Measurements from ENCODE around the gene ZNF621. TPM values are rescaled to one million over a fixed set of nuclear protein-coding genes. Genes with fewer than 3 reads are reported as not detected.

Gene ZNF621
- total and polyA plus RNA-seq, 9 of the 15 experiments (the other 6 are each of a cell fraction or from before 2014, with no cell fraction given), result 4.7 to 28.9 (median 20.6) TPM

DNA sequence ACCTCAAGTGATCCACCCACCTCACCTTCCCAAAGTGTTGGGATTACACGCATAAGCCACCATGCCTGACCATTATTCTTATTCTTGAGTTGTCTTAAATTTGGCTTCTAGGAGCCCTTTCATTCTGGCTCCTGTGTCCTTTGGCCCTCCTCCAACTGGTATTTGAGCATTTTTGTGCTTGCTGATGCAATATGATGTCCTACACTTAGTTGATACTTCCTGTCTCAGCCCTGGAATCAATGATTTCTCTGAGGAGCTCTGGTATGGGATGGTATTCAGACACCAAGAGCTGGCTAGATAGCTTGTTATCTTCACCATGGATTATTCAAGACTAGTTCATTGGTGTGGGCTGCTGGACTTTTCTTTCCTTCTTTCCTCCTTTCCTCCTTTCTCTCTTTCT lies 25.4 kb downstream of the ZNF621 start (continued):
- TF ChIP-seq U2AF2 (optimal IDR thresholded peaks at IDR 0.05; ENCODE audit: low read depth, low read length) (no peak), ZNF444 (CRISPR knock-in tag; IDR thresholded peaks at IDR 0.05) (no peak), SUPT5H (IDR thresholded peaks at IDR 0.05) (no peak), RHOXF2B (CRISPR knock-in tag; conservative IDR thresholded peaks at IDR 0.05) (no peak), ZNF143 (CRISPR knock-in tag; IDR thresholded peaks at IDR 0.05) (no peak), TRIM24 (IDR thresholded peaks at IDR 0.05) (peak in 1 of 2 experiments; percentile 21; a peak in 1 of 4 replicates), CEBPG (CRISPR knock-in tag; IDR thresholded peaks at IDR 0.05) (no peak), CEBPG (tag; conservative IDR thresholded peaks at IDR 0.05 in 1 of 2, IDR thresholded peaks at IDR 0.05 in 1 of 2) (peak in 1 of 2 experiments; percentile 37; a peak in 1 of 4 replicates), RBM34 (IDR thresholded peaks at IDR 0.05; ENCODE audit: borderline replicate concordance, insufficient read depth, low read length) (no peak), BRD9 (IDR thresholded peaks at IDR 0.05; ENCODE audit: low read depth, partially characterized antibody) (no peak), SRSF1 (IDR thresholded peaks at IDR 0.05; ENCODE audit: low read depth, low read length) (no peak), TGIF2 (CRISPR knock-in tag; IDR thresholded peaks at IDR 0.05) (no peak), ZBTB1 (CRISPR knock-in tag; IDR thresholded peaks at IDR 0.05; ENCODE audit: borderline replicate concordance, low read depth) (no peak), ZC3H8 (IDR thresholded peaks at IDR 0.05) (no peak), BMI1 (IDR thresholded peaks at IDR 0.05; ENCODE audit: low read length) (no peak), NFIC (IDR thresholded peaks at IDR 0.05) (0 out of 2 replicates have a peak, but pooled peaks have one; percentile 22), LARP7 (IDR thresholded peaks at IDR 0.05) (no peak), NR2C1 (IDR thresholded peaks at IDR 0.05) (no peak), NR2C1 (tag; IDR thresholded peaks at IDR 0.05) (no peak), CTBP1 (IDR thresholded peaks at IDR 0.05; ENCODE audit: borderline replicate concordance) (no peak), MBD2 (IDR thresholded peaks at IDR 0.05; ENCODE audit: borderline replicate concordance, low read depth) (no peak)
- TF ChIP-seq, protein P1, sequence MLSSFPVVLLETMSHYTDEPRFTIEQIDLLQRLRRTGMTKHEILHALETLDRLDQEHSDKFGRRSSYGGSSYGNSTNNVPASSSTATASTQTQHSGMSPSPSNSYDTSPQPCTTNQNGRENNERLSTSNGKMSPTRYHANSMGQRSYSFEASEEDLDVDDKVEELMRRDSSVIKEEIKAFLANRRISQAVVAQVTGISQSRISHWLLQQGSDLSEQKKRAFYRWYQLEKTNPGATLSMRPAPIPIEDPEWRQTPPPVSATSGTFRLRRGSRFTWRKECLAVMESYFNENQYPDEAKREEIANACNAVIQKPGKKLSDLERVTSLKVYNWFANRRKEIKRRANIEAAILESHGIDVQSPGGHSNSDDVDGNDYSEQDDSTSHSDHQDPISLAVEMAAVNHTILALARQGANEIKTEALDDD (IDR thresholded peaks at IDR 0.05), result peak; percentile 42; the same call in 1 of the 2 replicates
- TF ChIP-seq, protein P2, sequence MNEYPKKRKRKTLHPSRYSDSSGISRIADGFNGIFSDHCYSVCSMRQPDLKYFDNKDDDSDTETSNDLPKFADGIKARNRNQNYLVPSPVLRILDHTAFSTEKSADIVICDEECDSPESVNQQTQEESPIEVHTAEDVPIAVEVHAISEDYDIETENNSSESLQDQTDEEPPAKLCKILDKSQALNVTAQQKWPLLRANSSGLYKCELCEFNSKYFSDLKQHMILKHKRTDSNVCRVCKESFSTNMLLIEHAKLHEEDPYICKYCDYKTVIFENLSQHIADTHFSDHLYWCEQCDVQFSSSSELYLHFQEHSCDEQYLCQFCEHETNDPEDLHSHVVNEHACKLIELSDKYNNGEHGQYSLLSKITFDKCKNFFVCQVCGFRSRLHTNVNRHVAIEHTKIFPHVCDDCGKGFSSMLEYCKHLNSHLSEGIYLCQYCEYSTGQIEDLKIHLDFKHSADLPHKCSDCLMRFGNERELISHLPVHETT (CRISPR knock-in tag; conservative IDR thresholded peaks at IDR 0.05 in 1 of 2, IDR thresholded peaks at IDR 0.05 in 1 of 2), result no peak
- TF ChIP-seq, protein P3, sequence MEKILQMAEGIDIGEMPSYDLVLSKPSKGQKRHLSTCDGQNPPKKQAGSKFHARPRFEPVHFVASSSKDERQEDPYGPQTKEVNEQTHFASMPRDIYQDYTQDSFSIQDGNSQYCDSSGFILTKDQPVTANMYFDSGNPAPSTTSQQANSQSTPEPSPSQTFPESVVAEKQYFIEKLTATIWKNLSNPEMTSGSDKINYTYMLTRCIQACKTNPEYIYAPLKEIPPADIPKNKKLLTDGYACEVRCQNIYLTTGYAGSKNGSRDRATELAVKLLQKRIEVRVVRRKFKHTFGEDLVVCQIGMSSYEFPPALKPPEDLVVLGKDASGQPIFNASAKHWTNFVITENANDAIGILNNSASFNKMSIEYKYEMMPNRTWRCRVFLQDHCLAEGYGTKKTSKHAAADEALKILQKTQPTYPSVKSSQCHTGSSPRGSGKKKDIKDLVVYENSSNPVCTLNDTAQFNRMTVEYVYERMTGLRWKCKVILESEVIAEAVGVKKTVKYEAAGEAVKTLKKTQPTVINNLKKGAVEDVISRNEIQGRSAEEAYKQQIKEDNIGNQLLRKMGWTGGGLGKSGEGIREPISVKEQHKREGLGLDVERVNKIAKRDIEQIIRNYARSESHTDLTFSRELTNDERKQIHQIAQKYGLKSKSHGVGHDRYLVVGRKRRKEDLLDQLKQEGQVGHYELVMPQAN (IDR thresholded peaks at IDR 0.05; ENCODE audit: borderline replicate concordance), result no peak
- TF ChIP-seq, protein P4, sequence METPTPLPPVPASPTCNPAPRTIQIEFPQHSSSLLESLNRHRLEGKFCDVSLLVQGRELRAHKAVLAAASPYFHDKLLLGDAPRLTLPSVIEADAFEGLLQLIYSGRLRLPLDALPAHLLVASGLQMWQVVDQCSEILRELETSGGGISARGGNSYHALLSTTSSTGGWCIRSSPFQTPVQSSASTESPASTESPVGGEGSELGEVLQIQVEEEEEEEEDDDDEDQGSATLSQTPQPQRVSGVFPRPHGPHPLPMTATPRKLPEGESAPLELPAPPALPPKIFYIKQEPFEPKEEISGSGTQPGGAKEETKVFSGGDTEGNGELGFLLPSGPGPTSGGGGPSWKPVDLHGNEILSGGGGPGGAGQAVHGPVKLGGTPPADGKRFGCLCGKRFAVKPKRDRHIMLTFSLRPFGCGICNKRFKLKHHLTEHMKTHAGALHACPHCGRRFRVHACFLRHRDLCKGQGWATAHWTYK (CRISPR knock-in tag; IDR thresholded peaks at IDR 0.05), result no peak
